Measurements from ENCODE around the gene DUSP18.
"Not testable (repeated sequence)": the region's sequence is repeated elsewhere in the genome, so short reads cannot be mapped to it uniquely, and the experiment has no call there.

DUSP18 gene

GRCh38 chr22:30667494-30668385 lies at the start of gene DUSP18:
DUSP18 (minus strand) TSS chr22:30667875; CDS start chr22:30664003, 3,872 bp downstream.
- DNase-seq (ENCODE audit: low read depth in 2 of 2, low spot score in 1 of 2) = peak; percentile 84 to 92

GRCh38 chr22:30714062-30714461 lies 46.4 kb upstream of the DUSP18 start:
- DNase-seq (ENCODE audit: low read depth in 2 of 2, low spot score in 1 of 2) = no peak

GRCh38 chr22:30712094-30712493 lies 44.4 kb upstream of the DUSP18 start:
- DNase-seq (ENCODE audit: low read depth in 2 of 2, low spot score in 1 of 2) = no peak

GRCh38 chr22:30709980-30710379 lies 42.3 kb upstream of the DUSP18 start:
- not testable (repeated sequence) for DNase-seq (ENCODE audit: low read depth in 2 of 2, low spot score in 1 of 2)

- no peak for DNase-seq (ENCODE audit: low read depth in 2 of 2, low spot score in 1 of 2)
Measured at GRCh38 chr22:30705710-30706651, 38.3 kb upstream of the DUSP18 start.

- DNase-seq (ENCODE audit: low read depth in 2 of 2, low spot score in 1 of 2) = no peak
Measured at GRCh38 chr22:30704978-30705377, 37.3 kb upstream of the DUSP18 start.

GRCh38 chr22:30702856-30703255 lies 35.2 kb upstream of the DUSP18 start:
- no peak for DNase-seq (ENCODE audit: low read depth in 2 of 2, low spot score in 1 of 2)

GRCh38 chr22:30701872-30702271 lies 34.2 kb upstream of the DUSP18 start:
- DNase-seq (ENCODE audit: low read depth in 2 of 2, low spot score in 1 of 2) = no peak

GRCh38 chr22:30697975-30698374 lies 30.3 kb upstream of the DUSP18 start:
- DNase-seq (ENCODE audit: low read depth in 2 of 2, low spot score in 1 of 2) = no peak

- DNase-seq (ENCODE audit: low read depth in 2 of 2, low spot score in 1 of 2) = no peak
Measured at GRCh38 chr22:30695871-30696655, 28.4 kb upstream of the DUSP18 start.

GRCh38 chr22:30695351-30695851 lies 27.7 kb upstream of the DUSP18 start:
- DNase-seq (ENCODE audit: low read depth in 2 of 2, low spot score in 1 of 2) = no peak

- no peak for DNase-seq (ENCODE audit: low read depth in 2 of 2, low spot score in 1 of 2)
Measured at GRCh38 chr22:30694640-30695350, 27.1 kb upstream of the DUSP18 start, which contains the start of gene OSBP2. OSBP2 (plus strand) TSS chr22:30694874; CDS start chr22:30694910, 36 bp downstream.

GRCh38 chr22:30694171-30694639 lies 26.5 kb upstream of the DUSP18 start:
- DNase-seq (ENCODE audit: low read depth in 2 of 2, low spot score in 1 of 2) = peak; percentile 16 to 19

- no peak for DNase-seq (ENCODE audit: low read depth in 2 of 2, low spot score in 1 of 2)
Measured at GRCh38 chr22:30691204-30691603, 23.5 kb upstream of the DUSP18 start.

GRCh38 chr22:30689622-30690021 lies 21.9 kb upstream of the DUSP18 start:
- DNase-seq (ENCODE audit: low read depth in 2 of 2, low spot score in 1 of 2) = no peak

GRCh38 chr22:30687358-30687757 lies 19.7 kb upstream of the DUSP18 start:
- no peak for DNase-seq (ENCODE audit: low read depth in 2 of 2, low spot score in 1 of 2)

- DNase-seq (ENCODE audit: low read depth in 2 of 2, low spot score in 1 of 2) = no peak
Measured at GRCh38 chr22:30685178-30685577, 17.5 kb upstream of the DUSP18 start.

GRCh38 chr22:30681831-30682230 lies 14.2 kb upstream of the DUSP18 start:
- no peak for DNase-seq (ENCODE audit: low read depth in 2 of 2, low spot score in 1 of 2)

GRCh38 chr22:30680991-30681770 lies 13.5 kb upstream of the DUSP18 start:
- DNase-seq (ENCODE audit: low read depth in 2 of 2, low spot score in 1 of 2) = no peak
